B cell (primary cell): ENCODE data around the gene TBC1D30.

ENCODE experiments used
- CTCF ChIP-seq: fragments of 200-600 bp; IDR thresholded peaks from one replicate; pipeline ENCODE4 v1.8.0; 2022; ENCODE audit warnings: antibody characterized with exemption, mild to moderate bottlenecking
- EZH2 ChIP-seq: IDR thresholded peaks from 2 replicates; pipeline ENCODE4 v1.6.1; 2012; ENCODE audit warnings: borderline replicate concordance, low read depth, mild to moderate bottlenecking, moderate library complexity, low read length; ENCODE audit not compliant: insufficient read depth, poor library complexity, severe bottlenecking

- TF ChIP-seq CTCF, result no peak
- no peak for TF ChIP-seq EZH2
Measured at GRCh38 chr12:64837427-64837826, 13.0 kb downstream of the TBC1D30 start.
